Erythroblast (primary cell): ENCODE results near the gene KAZN.

Source experiments
- GATA1 ChIP-seq: IDR thresholded peaks from 2 replicates; pipeline ENCODE4 v1.6.1; 2011; ENCODE audit warnings: low read depth, mild to moderate bottlenecking, control low read depth, low read length, moderate library complexity
- POLR2A ChIP-seq: IDR thresholded peaks from 2 replicates; pipeline ENCODE4 v1.6.1; 2011; ENCODE audit warnings: mild to moderate bottlenecking, low read length

- no peak for TF ChIP-seq POLR2A
- no peak for TF ChIP-seq GATA1
These were observed 311.5 kb downstream of the KAZN start for GRCh38 chr1:14909920-14910460.
